ENCODE measurements around the gene TCF23. TPM values are rescaled to one million over a fixed set of nuclear protein-coding genes. Genes with fewer than 3 reads are reported as not detected.
"Not testable (repeated sequence)": the region's sequence is repeated elsewhere in the genome, so short reads cannot be mapped to it uniquely, and the experiment has no call there.

The TCF23 gene
- total RNA-seq, 2 donors from 2014 or later = not detected

- no peaks in the 10 kb centered on the region for H3K36me3 Mint-ChIP-seq (ENCODE audit: low read depth)
- peaks cover 27% of the 10 kb centered on the region for H3K27me3 Mint-ChIP-seq
- H3K9me3 Mint-ChIP-seq = no peaks in the 10 kb centered on the region
- ATAC-seq (replicated peaks) = no peak
- no peaks in the 10 kb centered on the region for H3K4me1 Mint-ChIP-seq
- H3K27ac Mint-ChIP-seq = no peak overlapping the region
- H3K4me3 Mint-ChIP-seq = no peak overlapping the region
These were observed 35.3 kb downstream of the TCF23 start for GRCh38 chr2:27184115-27184514.

GRCh38 chr2:27185331-27186026 is 36.7 kb downstream of the TCF23 start:
- peaks cover 19% of the 10 kb centered on the region for H3K27me3 Mint-ChIP-seq
- no peaks in the 10 kb centered on the region for H3K4me1 Mint-ChIP-seq
- no peak for ATAC-seq (replicated peaks)
- H3K27ac Mint-ChIP-seq = no peak overlapping the region
- no peak overlapping the region for H3K4me3 Mint-ChIP-seq
- no peaks in the 10 kb centered on the region for H3K9me3 Mint-ChIP-seq
- H3K36me3 Mint-ChIP-seq (ENCODE audit: low read depth) = no peaks in the 10 kb centered on the region

- Mint-ChIP-seq H3K27ac (no peak overlapping the region), H3K9me3 (no peaks in the 10 kb centered on the region), H3K36me3 (ENCODE audit: low read depth) (no peaks in the 10 kb centered on the region), H3K4me3 (no peak overlapping the region), H3K27me3 (peaks cover 19% of the 10 kb centered on the region), H3K4me1 (no peaks in the 10 kb centered on the region)
- no peak for ATAC-seq (replicated peaks)
These were observed 38.0 kb downstream of the TCF23 start for GRCh38 chr2:27186613-27187345.

- H3K9me3 Mint-ChIP-seq = no peaks in the 10 kb centered on the region
- ATAC-seq (replicated peaks) = no peak
- no peak overlapping the region for H3K27ac Mint-ChIP-seq
- H3K36me3 Mint-ChIP-seq (ENCODE audit: low read depth) = no peaks in the 10 kb centered on the region
- H3K27me3 Mint-ChIP-seq = peaks cover 10% of the 10 kb centered on the region
- no peak overlapping the region for H3K4me3 Mint-ChIP-seq
- H3K4me1 Mint-ChIP-seq = no peaks in the 10 kb centered on the region
These were observed 41.2 kb downstream of the TCF23 start for GRCh38 chr2:27189989-27190388.

- H3K36me3 Mint-ChIP-seq (ENCODE audit: low read depth) = no peaks in the 10 kb centered on the region
- no peaks in the 10 kb centered on the region for H3K9me3 Mint-ChIP-seq
- H3K27me3 Mint-ChIP-seq = peaks cover 10% of the 10 kb centered on the region
- H3K4me1 Mint-ChIP-seq = no peaks in the 10 kb centered on the region
- H3K4me3 Mint-ChIP-seq = no peak overlapping the region
- ATAC-seq (replicated peaks) = peak; percentile 56
- H3K27ac Mint-ChIP-seq = no peak overlapping the region
These were observed 42.4 kb downstream of the TCF23 start for GRCh38 chr2:27191070-27191829.

GRCh38 chr2:27194538-27195354 is 45.9 kb downstream of the TCF23 start:
- no peak for ATAC-seq (replicated peaks)
- peaks cover 3% of the 10 kb centered on the region for H3K27me3 Mint-ChIP-seq
- H3K4me3 Mint-ChIP-seq = no peak overlapping the region
- no peaks in the 10 kb centered on the region for H3K9me3 Mint-ChIP-seq
- H3K36me3 Mint-ChIP-seq (ENCODE audit: low read depth) = peaks cover 9% of the 10 kb centered on the region
- H3K27ac Mint-ChIP-seq = no peak overlapping the region
- H3K4me1 Mint-ChIP-seq = no peaks in the 10 kb centered on the region

- H3K4me1 Mint-ChIP-seq; ATAC-seq (replicated peaks); H3K4me3 Mint-ChIP-seq; H3K27ac Mint-ChIP-seq; H3K27me3 Mint-ChIP-seq; H3K9me3 Mint-ChIP-seq: not testable (repeated sequence)
- peaks cover 20% of the 10 kb centered on the region for H3K36me3 Mint-ChIP-seq (ENCODE audit: low read depth)
These were observed 47.0 kb downstream of the TCF23 start for GRCh38 chr2:27195799-27196198.

GRCh38 chr2:27198068-27198467 is 49.3 kb downstream of the TCF23 start:
- ATAC-seq (replicated peaks); H3K27ac Mint-ChIP-seq; H3K4me1 Mint-ChIP-seq; H3K27me3 Mint-ChIP-seq; H3K4me3 Mint-ChIP-seq; H3K9me3 Mint-ChIP-seq: not testable (repeated sequence)
- H3K36me3 Mint-ChIP-seq (ENCODE audit: low read depth) = peaks cover 42% of the 10 kb centered on the region

GRCh38 chr2:27198627-27199026 is 49.8 kb downstream of the TCF23 start:
- no peaks in the 10 kb centered on the region for H3K9me3 Mint-ChIP-seq
- no peaks in the 10 kb centered on the region for H3K4me1 Mint-ChIP-seq
- H3K27me3 Mint-ChIP-seq = peaks cover 3% of the 10 kb centered on the region
- peak overlapping the region; percentile 16 for H3K27ac Mint-ChIP-seq
- H3K4me3 Mint-ChIP-seq = no peak overlapping the region
- peaks cover 48% of the 10 kb centered on the region for H3K36me3 Mint-ChIP-seq (ENCODE audit: low read depth)
- no peak for ATAC-seq (replicated peaks)

GRCh38 chr2:27199241-27199640 is 50.4 kb downstream of the TCF23 start:
- ATAC-seq (replicated peaks) = no peak
- Mint-ChIP-seq H3K36me3 (ENCODE audit: low read depth) (peaks cover 54% of the 10 kb centered on the region), H3K4me1 (no peaks in the 10 kb centered on the region), H3K27me3 (peaks cover 3% of the 10 kb centered on the region), H3K4me3 (no peak overlapping the region), H3K27ac (peak overlapping the region; percentile 16), H3K9me3 (no peaks in the 10 kb centered on the region)

GRCh38 chr2:27201675-27202074 is 52.9 kb downstream of the TCF23 start:
- peaks cover 78% of the 10 kb centered on the region for H3K36me3 Mint-ChIP-seq (ENCODE audit: low read depth)
- H3K27me3 Mint-ChIP-seq = no peaks in the 10 kb centered on the region
- no peak overlapping the region for H3K4me3 Mint-ChIP-seq
- H3K27ac Mint-ChIP-seq = no peak overlapping the region
- H3K4me1 Mint-ChIP-seq = peaks cover 15% of the 10 kb centered on the region
- no peak for ATAC-seq (replicated peaks)
- H3K9me3 Mint-ChIP-seq = no peaks in the 10 kb centered on the region

GRCh38 chr2:27202854-27203253 is 54.0 kb downstream of the TCF23 start:
- H3K9me3 Mint-ChIP-seq = no peaks in the 10 kb centered on the region
- peaks cover 89% of the 10 kb centered on the region for H3K36me3 Mint-ChIP-seq (ENCODE audit: low read depth)
- H3K4me1 Mint-ChIP-seq = peaks cover 22% of the 10 kb centered on the region
- peak overlapping the region; percentile 68 for H3K27ac Mint-ChIP-seq
- no peak overlapping the region for H3K4me3 Mint-ChIP-seq
- no peak for ATAC-seq (replicated peaks)
- H3K27me3 Mint-ChIP-seq = no peaks in the 10 kb centered on the region

- Mint-ChIP-seq H3K27ac (peak overlapping the region; percentile 68), H3K27me3 (no peaks in the 10 kb centered on the region), H3K4me3 (no peak overlapping the region), H3K9me3 (no peaks in the 10 kb centered on the region), H3K36me3 (ENCODE audit: low read depth) (peaks cover 98% of the 10 kb centered on the region), H3K4me1 (peaks cover 22% of the 10 kb centered on the region)
- no peak for ATAC-seq (replicated peaks)
These were observed 54.9 kb downstream of the TCF23 start for GRCh38 chr2:27203741-27204140.

GRCh38 chr2:27204566-27204965 is 55.8 kb downstream of the TCF23 start:
- Mint-ChIP-seq H3K4me3 (no peak overlapping the region), H3K9me3 (no peaks in the 10 kb centered on the region), H3K36me3 (ENCODE audit: low read depth) (peaks cover 99% of the 10 kb centered on the region), H3K27ac (peak overlapping the region; percentile 31), H3K4me1 (peaks cover 28% of the 10 kb centered on the region), H3K27me3 (no peaks in the 10 kb centered on the region)
- ATAC-seq (replicated peaks) = no peak

Measured in activated T-helper 17 cell treated with anti-CD3 and anti-CD28 coated beads, Interleukin-2, amount 50 U/mL, for 72 hours (primary cell).